Pancreas (tissue), 10 donors: ENCODE results near the gene COA1. TPM values are rescaled to one million over a fixed set of nuclear protein-coding genes. Genes with fewer than 3 reads are reported as not detected.
A peak's percentile ranks its signal among the peaks of the same experiment; 100 is the strongest.

ENCODE experiments used
- ATAC-seq, 4 donors: fragments of 200-7000 bp; cut with Tn5 transposase; one replicate each; pipeline versions ENCODE4 v1.8.0 to v1.9.1; 2020; ENCODE audit warnings: mild to moderate bottlenecking in 4 of 4, moderate library complexity in 4 of 4
- DNase-seq, 6 donors: peaks; one replicate each; pipeline ENCODE4 v3.0.0-alpha.2; 2020
- FAIRE-seq: peaks from 2 replicates; lab custom pipeline; 2012; peaks lifted over from hg19 to GRCh38; lab: Jason Lieb, UNC
- H3K27ac ChIP-seq, 4 donors: fragments of 200-600 bp; sonication (generic); 1 replicate in 3 of 4; 2 replicates in 1 of 4; pipeline versions ENCODE4 v1.5.0 to v1.8.0; 2020
- H3K27me3 ChIP-seq, 4 donors: fragments of 200-600 bp; one replicate each; pipeline ENCODE4 v1.8.0; 2021
- H3K36me3 ChIP-seq, 3 donors: fragments of 200-600 bp; sonication (generic) in 1 of 3; one replicate each; pipeline versions ENCODE4 v1.5.0 to v1.8.0; 2020 to 2021
- H3K4me1 ChIP-seq, 3 donors: fragments of 200-600 bp; one replicate each; pipeline ENCODE4 v1.8.0; 2021
- H3K4me3 ChIP-seq, 4 donors: fragments of 200-600 bp; sonication (generic) in 2 of 4; one replicate each; pipeline versions ENCODE4 v1.5.0 to v1.8.0; 2020 to 2021
- H3K9me3 ChIP-seq, 4 donors: fragments of 200-600 bp; one replicate each; pipeline ENCODE4 v1.8.0; 2021
- CTCF ChIP-seq, 4 donors: fragments of 200-600 bp; sonication (generic) in 3 of 4; IDR thresholded peaks; one replicate each; pipeline versions ENCODE4 v1.5.0 to v1.8.0; 2021; ENCODE audit warnings: antibody characterized with exemption in 4 of 4
- WGBS, 2 donors: extraction: QIAGEN DNeasy Blood & Tissue Kit; methylation state at CpG; one replicate each; pipeline ENCODE4 v1.1.7; 2013; 5-methylcytosine and 5-hydroxymethylcytosine counted together
- intact Hi-C, 3 donors: fragments of 100-400 bp; cut with DNase I; formaldehyde crosslinking; loops; one replicate each; pipeline versions ENCODE4 v1.11.1 to v1.14.2; 2022
- polyA plus RNA-seq, 2 donors: library from polyadenylated mRNA; stranded (reverse); fragments of 200-250 nt; gene quantifications; one replicate each; pipeline ENCODE4 v1.2.3, GENCODE V29; 2013
- total RNA-seq, 6 donors: library from RNA; stranded (reverse); fragmentation: NEBNext Ultra II Directional in 4 of 6; extraction: Animal tissue kit (Norgen Biotek cat#: 25700) in 4 of 6; gene quantifications; one replicate each; pipeline versions ENCODE4 v1.2.1 to v1.2.4, GENCODE V29; 2021 to 2023
- donor health status: healthy with polysubstance abuse.
- donor health status: DM: no; HTN: no; CAD: no; lungs with moderate emphysema.
- donor health status: DM: no; HTN: no; CAD: no.
- donor health status: control.
- donor health status: control.
- donor health status: Bipolar disorder and iron deficiency.
- donor health status: DM: yes; HTN: yes; CAD: no.
- donor health status: DM: no; HTN: no; CAD: no.
- donor health status: DM: no; HTN: no; CAD: no.
- donor health status: DM: yes; HTN: yes; CAD: no.

Gene COA1
- total and polyA plus RNA-seq, 8 donors, result 24.6 to 34.4 (median 27.1) TPM

- DNase-seq (no peak), FAIRE-seq (no peak), ATAC-seq (no peak)
- intact Hi-C loops, result no loop called here
- peaks cover 0 to 19% (median 6%) of the 10 kb centered on the region in 3 donors for H3K4me1 ChIP-seq
- no peak overlapping the region for H3K27ac ChIP-seq
- 88 to 93% methylated on average over 8 of the region's 8 CpGs for WGBS, 2 donors
- TF ChIP-seq CTCF (IDR thresholded peaks at IDR 0.05), result no peak
- no peaks in the 10 kb centered on the region for H3K27me3 ChIP-seq
- no peak overlapping the region for H3K4me3 ChIP-seq
- no peaks in the 10 kb centered on the region for H3K9me3 ChIP-seq
- no peaks in the 10 kb centered on the region for H3K36me3 ChIP-seq
Measured at GRCh38 chr7:43766564-43766963, 37.2 kb upstream of the COA1 start.

GRCh38 chr7:43764807-43765491 is 35.6 kb upstream of the COA1 start:
- Histone ChIP-seq H3K4me3 (peak overlapping the region in 2 of 4 donors; percentile 9 to 23), H3K36me3 (no peaks in the 10 kb centered on the region), H3K9me3 (no peaks in the 10 kb centered on the region), H3K27ac (peak overlapping the region in 1 of 4 donors; percentile 25), H3K27me3 (no peaks in the 10 kb centered on the region), H3K4me1 (peaks cover 0 to 19% (median 6%) of the 10 kb centered on the region in 3 donors)
- 49 to 54% methylated on average over 10 of the region's 10 CpGs for WGBS, 2 donors
- intact Hi-C loops, result no loop called here
- peak; percentile 43 to 73 (median 66) for ATAC-seq
- no peak for FAIRE-seq
- DNase-seq, result no peak
- TF ChIP-seq CTCF (IDR thresholded peaks at IDR 0.05), result no peak

GRCh38 chr7:43764039-43764761 is 34.9 kb upstream of the COA1 start:
- intact Hi-C loops, result no loop called here
- TF ChIP-seq CTCF (IDR thresholded peaks at IDR 0.05), result no peak
- WGBS, 2 donors, result 16 to 19% methylated on average over 9 of the region's 9 CpGs
- Histone ChIP-seq H3K4me3 (peak overlapping the region in 2 of 4 donors; percentile 9 to 23), H3K9me3 (no peaks in the 10 kb centered on the region), H3K27me3 (no peaks in the 10 kb centered on the region), H3K4me1 (peaks cover 0 to 25% (median 6%) of the 10 kb centered on the region in 3 donors), H3K27ac (peak overlapping the region in 2 of 4 donors; percentile 25 to 46), H3K36me3 (no peaks in the 10 kb centered on the region)
- FAIRE-seq (no peak), DNase-seq (peak in 3 of 6 donors; percentile 21 to 51 (median 39)), ATAC-seq (peak; percentile 75 to 90 (median 81))

- 87 to 97% methylated on average over 3 of the region's 3 CpGs for WGBS, 2 donors
Measured at GRCh38 chr7:43763183-43763582, 33.9 kb upstream of the COA1 start.

More at GRCh38 chr7:43763183-43763582, 33.9 kb upstream of the COA1 start:
- ATAC-seq, result no peak
- H3K27me3 ChIP-seq, result no peaks in the 10 kb centered on the region
- intact Hi-C loops, result no loop called here
- H3K9me3 ChIP-seq, result no peaks in the 10 kb centered on the region
- no peaks in the 10 kb centered on the region for H3K36me3 ChIP-seq
- peaks cover 0 to 25% (median 6%) of the 10 kb centered on the region in 3 donors for H3K4me1 ChIP-seq
- no peak overlapping the region for H3K27ac ChIP-seq
- TF ChIP-seq CTCF (IDR thresholded peaks at IDR 0.05), result no peak
- no peak for FAIRE-seq
- DNase-seq, result no peak
- H3K4me3 ChIP-seq, result no peak overlapping the region
